Right lobe of liver (tissue), 6 donors: ENCODE measurements around the gene PPP3R1. TPM values are rescaled to one million over a fixed set of nuclear protein-coding genes. Genes with fewer than 3 reads are reported as not detected.
A peak's percentile ranks its signal among the peaks of the same experiment; 100 is the strongest.

Experiments used
- ATAC-seq, 4 donors: fragments of 200-7000 bp; cut with Tn5 transposase; one replicate each; pipeline ENCODE4 v1.9.1; 2020; ENCODE audit warnings: mild to moderate bottlenecking in 4 of 4, moderate library complexity in 4 of 4
- DNase-seq, 3 donors: peaks; one replicate each; pipeline ENCODE4 v3.0.0-alpha.2; 2020
- H3K27ac ChIP-seq, 3 donors: fragments of 200-600 bp; one replicate each; pipeline ENCODE4 v1.8.0; 2022
- H3K27me3 ChIP-seq, 2 donors: fragments of 200-600 bp; one replicate each; pipeline ENCODE4 v1.8.0; 2022
- H3K36me3 ChIP-seq, 4 donors: fragments of 200-600 bp; sonication (generic) in 1 of 4; one replicate each; pipeline versions ENCODE4 v1.5.1 to v1.8.0; 2017 to 2022; ENCODE audit warnings: control low read depth in 1 of 4
- H3K4me1 ChIP-seq, 4 donors: fragments of 200-600 bp; sonication (generic) in 1 of 4; one replicate each; pipeline versions ENCODE4 v1.5.1 to v1.8.0; 2017 to 2022; ENCODE audit warnings: control low read depth in 1 of 4
- H3K4me3 ChIP-seq, 3 donors: fragments of 200-600 bp; one replicate each; pipeline ENCODE4 v1.8.0; 2022
- H3K9me3 ChIP-seq, 4 donors: fragments of 200-600 bp; sonication (generic) in 1 of 4; one replicate each; pipeline versions ENCODE4 v1.5.1 to v1.8.0; 2017 to 2022; ENCODE audit warnings: control low read depth in 1 of 4
- CTCF ChIP-seq, 4 donors: fragments of 200-600 bp in 3 of 4; fragments of 450-650 bp in 1 of 4; IDR thresholded peaks; one replicate each; pipeline versions ENCODE4 v1.5.1 to v1.8.0; 2016 to 2022; ENCODE audit warnings: antibody characterized with exemption in 4 of 4, mild to moderate bottlenecking in 2 of 4
- POLR2A ChIP-seq: fragments of 450-650 bp; IDR thresholded peaks from one replicate; pipeline ENCODE4 v1.6.1; 2017; ENCODE audit warnings: antibody characterized with exemption, mild to moderate bottlenecking
- WGBS: methylation state at CpG from one replicate; pipeline ENCODE4 v1.1.6; 2018; ENCODE audit warnings: low coverage, low lambda C conversion rate; ENCODE audit not compliant: insufficient coverage; ENCODE audit errors: missing lambda C conversion rate; 5-methylcytosine and 5-hydroxymethylcytosine counted together
- intact Hi-C, 2 donors: fragments of 100-400 bp; cut with DNase I; formaldehyde crosslinking; loops; one replicate each; pipeline versions ENCODE4 v1.11.2 to v1.14.1; 2022
- total RNA-seq, 6 experiments: library from RNA; depleted of rRNA in 2 of 6; stranded (reverse); fragments of >200 nt in 2 of 6; fragmentation: NEBNext Ultra II Directional in 3 of 6; extraction: Animal tissue kit (Norgen Biotek cat#: 25700) in 3 of 6; gene quantifications; one replicate each; pipeline versions ENCODE4 v1.1.0 to v1.2.4, GENCODE V29; 2016 to 2023
- donor health status: DM: no; HTN: yes; CAD: no.
- donor health status: DM: no; HTN: no; CAD: no.
- donor health status: DM: no; HTN: no; CAD: no.
- donor health status: DM: no; HTN: yes; CAD: no.
- donor health status: DM: no; HTN: yes; CAD: no.

Gene PPP3R1
- total RNA-seq, 6 experiments from 2014 or later, result 21.0 to 37.9 (median 27.2) TPM

GRCh38 chr2:68256093-68256450 is 3.7 kb upstream of the PPP3R1 start:
- intact Hi-C loops, result no loop called here
- TF ChIP-seq CTCF (IDR thresholded peaks at IDR 0.05) (no peak), POLR2A (no peak)
- WGBS, result 75% methylated on average over 1 of the region's 1 CpG

GRCh38 chr2:68253219-68254068 is 1.1 kb upstream of the PPP3R1 start:
- no peaks in the 10 kb centered on the region for H3K9me3 ChIP-seq
- intact Hi-C loops, result no loop called here
- no peak for DNase-seq
- TF ChIP-seq POLR2A (no peak), CTCF (IDR thresholded peaks at IDR 0.05) (no peak)
- no peaks in the 10 kb centered on the region for H3K36me3 ChIP-seq
- WGBS, result 2% methylated on average over 15 of the region's 15 CpGs
- H3K4me1 ChIP-seq, result peaks cover 0 to 23% (median 13%) of the 10 kb centered on the region in 4 donors
- ATAC-seq, result no peak
- no peaks in the 10 kb centered on the region for H3K27me3 ChIP-seq
- H3K4me3 ChIP-seq, result peak overlapping the region; percentile 54 to 70 (median 69)
- H3K27ac ChIP-seq, result peak overlapping the region; percentile 85 to 94 (median 88)

More at GRCh38 chr2:68256093-68256450, 3.7 kb upstream of the PPP3R1 start:
- H3K27me3 ChIP-seq, result no peaks in the 10 kb centered on the region
- H3K4me3 ChIP-seq, result no peak overlapping the region
- no peak overlapping the region for H3K27ac ChIP-seq
- H3K9me3 ChIP-seq, result no peaks in the 10 kb centered on the region
- DNase-seq (no peak), ATAC-seq (no peak)
- no peaks in the 10 kb centered on the region for H3K36me3 ChIP-seq
- no peaks in the 10 kb centered on the region for H3K4me1 ChIP-seq

DNA sequence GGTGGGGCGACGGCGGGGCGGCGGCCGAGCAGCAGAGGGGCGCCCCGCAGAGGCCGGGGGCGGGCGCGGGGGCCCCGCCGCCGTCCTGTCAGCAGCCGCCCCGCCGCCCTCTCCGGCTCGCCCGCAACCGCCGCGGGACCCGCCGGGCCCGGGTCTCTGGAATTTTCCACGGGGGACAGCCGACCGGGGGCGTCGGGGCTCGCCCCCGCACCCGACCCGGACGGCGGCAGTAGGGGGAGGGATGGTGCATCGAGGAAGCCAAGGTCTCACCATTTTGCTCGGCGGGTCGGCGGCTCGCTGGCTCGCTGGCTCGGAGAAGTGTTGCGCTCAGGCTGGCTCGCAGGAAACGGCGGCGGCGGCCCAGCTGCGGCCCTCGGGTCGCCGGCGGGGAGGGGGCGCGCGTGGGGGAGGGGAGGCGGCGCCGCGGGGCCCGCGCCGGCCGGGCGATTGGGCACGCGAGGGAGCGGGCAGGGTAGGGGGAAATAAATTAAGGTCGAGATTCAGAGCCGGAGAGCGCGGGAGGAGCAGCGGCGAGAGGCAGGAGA is 405 bp downstream of the PPP3R1 start:
- peak; percentile 46 to 70 (median 61) for DNase-seq
- H3K4me1 ChIP-seq, result peaks cover 0 to 30% (median 16%) of the 10 kb centered on the region in 4 donors
- WGBS, result under 1% methylated on average over 28 of the region's 78 CpGs
- H3K27me3 ChIP-seq, result no peaks in the 10 kb centered on the region
- ATAC-seq, result peak in 1 of 4 donors; percentile 2
- H3K36me3 ChIP-seq, result no peaks in the 10 kb centered on the region
- TF ChIP-seq CTCF (IDR thresholded peaks at IDR 0.05) (no peak), POLR2A (no peak)
- peak overlapping the region; percentile 70 to 94 (median 85) for H3K27ac ChIP-seq
- no peaks in the 10 kb centered on the region for H3K9me3 ChIP-seq
- H3K4me3 ChIP-seq, result peak overlapping the region; percentile 45 to 70 (median 66)
- intact Hi-C loops, result no loop called here

DNA sequence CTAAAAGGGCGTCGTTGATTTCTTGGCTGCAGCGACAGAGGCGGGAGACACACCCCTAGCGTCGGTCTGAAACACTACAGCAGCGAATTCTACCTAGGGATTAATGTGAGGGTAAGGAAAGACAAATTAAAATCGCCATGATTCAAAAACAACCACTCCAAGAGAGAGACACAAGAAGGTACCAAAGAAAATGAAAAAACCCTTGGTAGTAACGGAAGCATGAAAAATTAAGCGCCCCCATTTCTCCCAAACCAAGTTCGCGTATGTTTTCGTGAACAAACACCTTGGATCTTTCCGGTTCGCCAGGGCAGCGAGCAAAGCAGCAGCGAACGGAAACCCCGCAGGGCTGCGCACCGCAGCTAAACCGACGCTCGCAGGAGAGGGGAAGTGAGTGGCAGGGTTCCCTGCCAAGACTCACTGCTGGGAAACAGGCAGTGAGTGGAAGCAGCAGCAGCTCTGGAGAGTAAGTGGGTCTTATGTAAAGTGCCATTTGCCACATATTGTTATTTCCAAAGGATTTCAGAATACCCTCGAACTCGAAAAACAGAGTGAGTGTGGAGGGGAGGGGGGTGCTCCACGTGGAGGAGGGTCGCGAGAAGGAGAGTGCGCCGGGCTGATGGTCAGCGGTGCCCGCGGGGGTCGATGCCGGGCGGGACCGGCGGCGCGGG is 1.0 kb downstream of the PPP3R1 start:
- peak; percentile 53 for TF ChIP-seq POLR2A
- peak; percentile 60 to 75 (median 60) for TF ChIP-seq CTCF (IDR thresholded peaks at IDR 0.05)
- DNase-seq (peak; percentile 71 to 81 (median 81)), ATAC-seq (peak; percentile 66 to 72 (median 70))
- Histone ChIP-seq H3K4me1 (peaks cover 0 to 34% (median 18%) of the 10 kb centered on the region in 4 donors), H3K4me3 (peak overlapping the region; percentile 45 to 70 (median 66)), H3K36me3 (no peaks in the 10 kb centered on the region), H3K9me3 (no peaks in the 10 kb centered on the region), H3K27me3 (no peaks in the 10 kb centered on the region), H3K27ac (peak overlapping the region; percentile 85 to 94 (median 86))
- WGBS, result under 1% methylated on average over 38 of the region's 41 CpGs
- intact Hi-C loops, result no loop called here
